ENCODE measurements around the gene SLC25A51.

- no peak for TF ChIP-seq POLR2AphosphoS5 (IDR thresholded peaks at IDR 0.05; ENCODE audit: low read depth, low read length)
- no peak for TF ChIP-seq POLR2A (IDR thresholded peaks at IDR 0.05; ENCODE audit: low read depth, low read length)
- TF ChIP-seq TAF1 (IDR thresholded peaks at IDR 0.05; ENCODE audit: low read depth, low read length) = no peak
- TF ChIP-seq SPI1 (IDR thresholded peaks at IDR 0.05; ENCODE audit: low read depth, low read length) = no peak
- TF ChIP-seq POU2F2 (IDR thresholded peaks at IDR 0.05; ENCODE audit: low read depth, low read length) = no peak
- TF ChIP-seq PAX5 (IDR thresholded peaks at IDR 0.05; ENCODE audit: insufficient read depth, low read length, severe bottlenecking) = no peak
Observed at GRCh38 chr9:37923118-37923795, 19.3 kb upstream of the SLC25A51 start.

Measured in GM12891 (cell line).